Lung (tissue), 12 donors: Measurements from ENCODE around the gene OXT. TPM values are rescaled to one million over a fixed set of nuclear protein-coding genes. Genes with fewer than 3 reads are reported as not detected.

Experiments used
- ATAC-seq: fragments of 200-7000 bp; cut with Tn5 transposase; one replicate; pipeline ENCODE4 v1.9.1; 2020; ENCODE audit warnings: moderate number of reproducible peaks; ENCODE audit not compliant: insufficient read depth, low FRiP score
- DNase-seq, 3 donors: peaks; one replicate each; pipeline ENCODE4 v3.0.0-alpha.2; 2013 to 2017
- H3K27ac ChIP-seq, 2 donors: one replicate each; pipeline ENCODE4 v1.5.1; 2013; ENCODE audit warnings: mild to moderate bottlenecking in 2 of 2, moderate library complexity in 2 of 2, control low read depth in 1 of 2, inconsistent platforms in 1 of 2, low read depth in 1 of 2, low read length in 1 of 2
- H3K27me3 ChIP-seq, 3 donors: one replicate each; pipeline ENCODE4 v1.5.1; 2013; ENCODE audit warnings: low read length in 2 of 3; ENCODE audit not compliant: control insufficient read depth in 3 of 3, insufficient read depth in 3 of 3
- H3K36me3 ChIP-seq, 4 donors: one replicate each; pipeline ENCODE4 v1.5.1; 2013; ENCODE audit warnings: low read length in 4 of 4, mild to moderate bottlenecking in 1 of 4, moderate library complexity in 1 of 4; ENCODE audit not compliant: control insufficient read depth in 4 of 4, insufficient read depth in 4 of 4
- H3K4me1 ChIP-seq, 5 donors: one replicate each; pipeline ENCODE4 v1.5.1; 2013; ENCODE audit warnings: low read length in 5 of 5, mild to moderate bottlenecking in 2 of 5, moderate library complexity in 1 of 5; ENCODE audit not compliant: control insufficient read depth in 5 of 5, insufficient read depth in 5 of 5
- H3K4me3 ChIP-seq: one replicate; pipeline ENCODE4 v1.5.1; 2013; ENCODE audit warnings: mild to moderate bottlenecking, control low read depth, moderate library complexity
- H3K9ac ChIP-seq, 2 donors: one replicate each; pipeline ENCODE4 v1.5.1; 2013; ENCODE audit warnings: low read length in 2 of 2, control low read depth in 1 of 2; ENCODE audit not compliant: insufficient read depth in 1 of 2
- H3K9me3 ChIP-seq, 4 donors: one replicate each; pipeline ENCODE4 v1.5.1; 2013; ENCODE audit warnings: low read length in 3 of 4, mild to moderate bottlenecking in 1 of 4, moderate library complexity in 1 of 4; ENCODE audit not compliant: control insufficient read depth in 4 of 4, insufficient read depth in 3 of 4
- CTCF ChIP-seq: IDR thresholded peaks from 2 replicates; pipeline ENCODE4 v1.5.1; 2012; ENCODE audit warnings: mild to moderate bottlenecking; ENCODE audit errors: control extremely low read depth, extremely low read depth
- WGBS, 2 donors: extraction: QIAGEN DNeasy Blood & Tissue Kit; methylation state at CpG; one replicate each; pipeline ENCODE4 v1.1.7; 2013; 5-methylcytosine and 5-hydroxymethylcytosine counted together
- polyA plus RNA-seq, 2 donors: library from polyadenylated mRNA; stranded (reverse); fragments of 200-250 nt; gene quantifications; one replicate each; pipeline ENCODE4 v1.2.1, GENCODE V29; 2013
- total RNA-seq, 2 donors: library from RNA; depleted of rRNA in 1 of 2; stranded (reverse); fragments of >200 nt in 1 of 2; gene quantifications; one replicate each; pipeline ENCODE4 v1.2.1, GENCODE V29; 2014 to 2021
- donor health status: control.
- donor health status: control.
- donor health status: Bipolar disorder and iron deficiency.
- donor health status: healthy.
- donor health status: DM: yes; HTN: yes; CAD: no.

OXT gene
- total and polyA plus RNA-seq, 4 donors, result not detected

- peaks cover 0 to 4% (median 0%) of the 10 kb centered on the region in 3 donors for H3K27me3 ChIP-seq
Observed at GRCh38 chr20:3093861-3094361, 22.5 kb downstream of the OXT start.

GRCh38 chr20:3094848-3095629, 23.6 kb downstream of the OXT start:
- no peak for TF ChIP-seq CTCF
- DNase-seq, result no peak
- Histone ChIP-seq H3K4me1 (peaks cover 0 to 3% (median 0%) of the 10 kb centered on the region in 5 donors), H3K27ac (no peak overlapping the region), H3K9me3 (peaks cover 0 to 6% (median 0%) of the 10 kb centered on the region in 4 donors), H3K9ac (no peak overlapping the region), H3K4me3 (no peak overlapping the region), H3K36me3 (no peaks in the 10 kb centered on the region), H3K27me3 (peaks cover 0 to 4% (median 0%) of the 10 kb centered on the region in 3 donors)
- no peak for ATAC-seq
- 89 to 91% methylated on average over 13 of the region's 13 CpGs for WGBS, 2 donors

More at GRCh38 chr20:3093861-3094361, 22.5 kb downstream of the OXT start:
- no peak overlapping the region for H3K27ac ChIP-seq
- peaks cover 0 to 3% (median 0%) of the 10 kb centered on the region in 5 donors for H3K4me1 ChIP-seq
- H3K36me3 ChIP-seq, result no peaks in the 10 kb centered on the region
- no peak for ATAC-seq
- DNase-seq, result no peak
- 30 to 47% methylated on average over 10 of the region's 10 CpGs for WGBS, 2 donors
- no peak overlapping the region for H3K9ac ChIP-seq
- H3K9me3 ChIP-seq, result peaks cover 0 to 6% (median 0%) of the 10 kb centered on the region in 4 donors
- TF ChIP-seq CTCF, result no peak
- H3K4me3 ChIP-seq, result no peak overlapping the region

DNA sequence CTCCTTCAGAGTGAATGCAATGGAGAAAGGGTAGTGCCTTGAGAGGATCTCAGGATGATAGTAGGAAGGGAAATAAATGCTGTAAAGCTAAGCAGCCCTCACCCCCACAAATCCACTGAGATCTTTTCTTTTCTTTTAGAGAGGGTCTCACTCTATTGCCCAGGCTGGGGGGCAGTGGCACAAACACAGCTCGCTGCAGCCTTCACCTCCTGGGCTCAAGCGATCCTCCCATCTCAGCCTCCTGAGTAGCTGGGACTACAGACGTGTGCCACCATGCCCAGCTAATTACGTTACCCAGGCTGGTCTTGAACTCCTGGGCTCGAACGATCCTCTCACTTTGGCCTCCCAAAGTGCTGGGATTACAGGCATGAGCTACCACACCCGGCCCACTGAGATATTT, 29.1 kb downstream of the OXT start:
- ATAC-seq (no peak), DNase-seq (no peak)
- Histone ChIP-seq H3K4me1 (no peaks in the 10 kb centered on the region), H3K27ac (no peak overlapping the region), H3K9me3 (no peaks in the 10 kb centered on the region), H3K36me3 (no peaks in the 10 kb centered on the region), H3K4me3 (no peak overlapping the region), H3K27me3 (no peaks in the 10 kb centered on the region), H3K9ac (no peak overlapping the region)
- 90 to 98% methylated on average over 7 of the region's 7 CpGs for WGBS, 2 donors
- TF ChIP-seq CTCF, result no peak
